Adrenal gland (tissue), 12 donors: ENCODE measurements around the gene PTX4. TPM values are rescaled to one million over a fixed set of nuclear protein-coding genes. Genes with fewer than 3 reads are reported as not detected.
A peak's percentile ranks its signal among the peaks of the same experiment; 100 is the strongest.

Experiments
- DNase-seq, 7 donors: peaks; one replicate each; pipeline ENCODE4 v3.0.0-alpha.2; 2019 to 2020
- H3K27ac ChIP-seq, 5 donors: fragments of 200-600 bp; sonication (generic) in 4 of 5; 1 replicate in 3 of 5; 2 replicates in 2 of 5; pipeline versions ENCODE4 v1.5.1 to v1.8.0; 2016 to 2020; ENCODE audit warnings: mild to moderate bottlenecking in 1 of 5
- H3K27me3 ChIP-seq: fragments of 200-600 bp; 2 replicates; pipeline ENCODE4 v1.8.0; 2021
- H3K36me3 ChIP-seq, 2 donors: fragments of 200-600 bp; replicated peaks in 1 of 2; 1 replicate in 1 of 2; 2 replicates in 1 of 2; pipeline versions ENCODE4 v1.5.1 to v1.8.0; 2018 to 2022
- H3K4me1 ChIP-seq, 2 donors: fragments of 200-600 bp; replicated peaks in 1 of 2; 1 replicate in 1 of 2; 2 replicates in 1 of 2; pipeline versions ENCODE4 v1.5.1 to v1.8.0; 2018 to 2021
- H3K4me3 ChIP-seq, 4 donors: fragments of 200-600 bp; sonication (generic) in 3 of 4; one replicate each; pipeline ENCODE4 v1.5.1; 2016 to 2018
- H3K9me3 ChIP-seq, 3 donors: fragments of 200-600 bp; sonication (generic) in 1 of 3; replicated peaks in 1 of 3; 1 replicate in 2 of 3; 2 replicates in 1 of 3; pipeline versions ENCODE4 v1.5.1 to v1.8.0; 2016 to 2021
- CTCF ChIP-seq, 6 experiments: fragments of 450-650 bp in 4 of 6; fragments of 200-600 bp in 2 of 6; sonication (generic) in 1 of 6; IDR thresholded peaks; 1 replicate in 5 of 6; 2 replicates in 1 of 6; pipeline versions ENCODE4 v1.5.1 to v1.8.0; 2016 to 2021; ENCODE audit warnings: antibody characterized with exemption in 6 of 6, mild to moderate bottlenecking in 2 of 6, moderate library complexity in 1 of 6
- POLR2A ChIP-seq, 2 donors: fragments of 450-650 bp; IDR thresholded peaks; one replicate each; pipeline ENCODE4 v1.6.1; 2017; ENCODE audit warnings: antibody characterized with exemption in 2 of 2, mild to moderate bottlenecking in 2 of 2, moderate library complexity in 1 of 2
- WGBS, 4 donors: extraction: QIAGEN DNeasy Blood & Tissue Kit in 2 of 4; methylation state at CpG; one replicate each; pipeline versions ENCODE4 v1.1.5 to v1.1.7; 2013 to 2017; 5-methylcytosine and 5-hydroxymethylcytosine counted together
- intact Hi-C, 2 donors: fragments of 100-400 bp; cut with DNase I; formaldehyde crosslinking; loops; one replicate each; pipeline versions ENCODE4 v1.14.1 to v1.15.0; 2022 to 2023
- polyA plus RNA-seq, 3 donors: library from polyadenylated mRNA; stranded (reverse); fragments of 200-250 nt in 2 of 3; fragments of 350-450 nt in 1 of 3; fragmentation: Illumina TruSeq in 1 of 3; extraction: RNeasy Lipid Tissue Mini Kit (QIAGEN cat#74804) in 1 of 3; gene quantifications; one replicate each; pipeline ENCODE4 v1.2.3, GENCODE V29; 2013 to 2014
- total RNA-seq, 9 donors: library from RNA; depleted of rRNA in 4 of 9; stranded (reverse); fragments of >200 nt in 4 of 9; fragments of 120-200 nt in 1 of 9; fragmentation: NEBNext Ultra II Directional in 1 of 9; extraction: Animal tissue kit (Norgen Biotek cat#: 25700) in 1 of 9; gene quantifications; one replicate each; pipeline versions ENCODE4 v1.1.0 to v1.2.4, GENCODE V29; 2013 to 2023
- donor health status: healthy with polysubstance abuse.
- donor health status: Bipolar disorder and iron deficiency.
- donor health status: DM: yes; HTN: yes; CAD: no.
- donor health status: DM: no; HTN: no; CAD: no.
- donor health status: DM: no; HTN: no; CAD: no.
- donor health status: DM: yes; HTN: yes; CAD: no.

PTX4 gene
- total and polyA plus RNA-seq, 12 donors = 0.16 to 1.4 (median 0.57) TPM; not detected in 4

- TF ChIP-seq CTCF (IDR thresholded peaks at IDR 0.05) (no peak), POLR2A (IDR thresholded peaks at IDR 0.05) (no peak)
- Histone ChIP-seq H3K4me1 (peaks cover 0 to 18% of the 10 kb centered on the region in 2 donors), H3K27me3 (no peaks in the 10 kb centered on the region), H3K36me3 (peaks cover 0 to 5% of the 10 kb centered on the region in 2 donors), H3K27ac (peak overlapping the region in 3 of 5 donors; percentile 32 to 76 (median 73)), H3K4me3 (no peak overlapping the region), H3K9me3 (peaks cover 0 to 4% (median 0%) of the 10 kb centered on the region in 3 donors)
- intact Hi-C loops = no loop called here
- 57 to 80% (median 69%) methylated on average over 18 to 44 of the region's 44 CpGs for WGBS, 4 donors
- peak in 5 of 7 donors; percentile 30 to 78 (median 72) for DNase-seq
Observed at GRCh38 chr16:1509307-1510221, 20.8 kb upstream of the PTX4 start.

GRCh38 chr16:1508494-1509187 is 19.9 kb upstream of the PTX4 start:
- 82 to 100% (median 88%) methylated on average over 3 to 24 of the region's 24 CpGs for WGBS, 4 donors
- peaks cover 0 to 18% of the 10 kb centered on the region in 2 donors for H3K4me1 ChIP-seq
- peaks cover 0 to 5% of the 10 kb centered on the region in 2 donors for H3K36me3 ChIP-seq
- no peak overlapping the region for H3K4me3 ChIP-seq
- intact Hi-C loops = no loop called here
- no peak for TF ChIP-seq POLR2A (IDR thresholded peaks at IDR 0.05)
- no peaks in the 10 kb centered on the region for H3K9me3 ChIP-seq
- no peak for DNase-seq
- no peaks in the 10 kb centered on the region for H3K27me3 ChIP-seq
- peak overlapping the region in 2 of 5 donors; percentile 73 to 76 for H3K27ac ChIP-seq

- WGBS, 4 donors = 70 to 93% (median 93%) methylated on average over 8 to 37 of the region's 37 CpGs
Observed at GRCh38 chr16:1506494-1507213, 17.9 kb upstream of the PTX4 start.

GRCh38 chr16:1505912-1506311 is 17.2 kb upstream of the PTX4 start:
- DNase-seq = no peak
- 95 to 100% (median 97%) methylated on average over 2 to 22 of the region's 22 CpGs for WGBS, 4 donors
- Histone ChIP-seq H3K9me3 (no peaks in the 10 kb centered on the region), H3K27ac (no peak overlapping the region), H3K4me3 (no peak overlapping the region), H3K4me1 (peaks cover 0 to 18% of the 10 kb centered on the region in 2 donors), H3K36me3 (peaks cover 0 to 31% of the 10 kb centered on the region in 2 donors), H3K27me3 (no peaks in the 10 kb centered on the region)
- intact Hi-C loops = no loop called here
- no peak for TF ChIP-seq CTCF (IDR thresholded peaks at IDR 0.05)
- TF ChIP-seq POLR2A (IDR thresholded peaks at IDR 0.05) = no peak

More at GRCh38 chr16:1506494-1507213, 17.9 kb upstream of the PTX4 start:
- Histone ChIP-seq H3K4me3 (no peak overlapping the region), H3K9me3 (no peaks in the 10 kb centered on the region), H3K36me3 (peaks cover 0 to 24% of the 10 kb centered on the region in 2 donors), H3K27ac (no peak overlapping the region), H3K4me1 (peaks cover 0 to 18% of the 10 kb centered on the region in 2 donors), H3K27me3 (no peaks in the 10 kb centered on the region)
- no peak for TF ChIP-seq POLR2A (IDR thresholded peaks at IDR 0.05)
- TF ChIP-seq CTCF (IDR thresholded peaks at IDR 0.05) = no peak
- no peak for DNase-seq
- intact Hi-C loops = no loop called here
